ENCODE results near the gene SHROOM2.

The SHROOM2 gene

DNA sequence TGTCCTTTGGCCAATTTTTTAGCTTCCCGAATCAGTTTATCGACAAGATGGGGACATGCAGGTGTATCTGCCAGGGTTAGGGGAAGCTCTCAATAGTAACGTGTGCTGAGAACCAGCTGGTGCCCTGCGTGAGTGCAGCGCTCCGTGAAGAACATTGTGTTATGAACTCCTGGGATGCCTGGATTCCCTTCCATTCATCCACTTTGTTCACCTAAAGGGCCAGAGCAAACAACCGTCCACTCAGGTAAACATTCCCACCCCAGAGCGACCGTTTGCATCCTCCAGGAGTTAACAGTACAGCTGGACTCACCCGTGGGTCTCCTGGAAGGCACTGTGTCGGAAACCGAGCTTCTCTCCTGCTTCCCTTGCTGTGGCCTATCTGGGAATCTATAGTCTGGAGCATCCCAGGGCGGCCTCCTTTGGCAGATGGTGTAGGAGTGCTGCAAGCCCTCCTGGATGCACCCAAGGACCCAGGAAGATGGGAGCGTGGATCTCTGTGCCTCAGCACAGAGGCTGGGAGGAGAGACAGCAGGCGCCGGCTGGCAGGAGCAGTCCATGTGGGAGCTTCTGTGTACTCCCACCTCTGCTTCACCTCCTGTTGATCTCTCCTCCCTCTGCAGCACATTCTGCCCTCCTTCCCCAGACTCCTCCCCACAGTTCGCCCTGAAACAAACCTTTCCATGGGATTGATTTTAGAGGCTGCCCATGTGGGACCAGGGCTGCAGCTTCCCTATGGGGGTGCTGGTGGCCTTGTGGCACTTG lies 62.7 kb downstream of the SHROOM2 start:
- no peaks in the 10 kb centered on the region for H3K4me1 ChIP-seq (ENCODE audit: control insufficient read depth, insufficient read depth, low read length)
- H3K27ac ChIP-seq (ENCODE audit: extremely low read depth, low read depth, low read length): no peak overlapping the region
- H3K36me3 ChIP-seq (ENCODE audit: control insufficient read depth in 2 of 2, insufficient read depth in 1 of 2, low read length in 2 of 2): no peaks in the 10 kb centered on the region
- POLR2A ChIA-PET: no interaction called here
- no peak for TF ChIP-seq ZFP3 (tag by site-specific recombination; IDR thresholded peaks at IDR 0.05; ENCODE audit: low read depth)
- CTCF ChIA-PET: no interaction called here
- H3K4me3 ChIP-seq (ENCODE audit: low read depth, low read length): no peak overlapping the region
- H3K9me3 ChIP-seq (ENCODE audit: control insufficient read depth, insufficient read depth, low read depth, low read length): no peaks in the 10 kb centered on the region

DNA sequence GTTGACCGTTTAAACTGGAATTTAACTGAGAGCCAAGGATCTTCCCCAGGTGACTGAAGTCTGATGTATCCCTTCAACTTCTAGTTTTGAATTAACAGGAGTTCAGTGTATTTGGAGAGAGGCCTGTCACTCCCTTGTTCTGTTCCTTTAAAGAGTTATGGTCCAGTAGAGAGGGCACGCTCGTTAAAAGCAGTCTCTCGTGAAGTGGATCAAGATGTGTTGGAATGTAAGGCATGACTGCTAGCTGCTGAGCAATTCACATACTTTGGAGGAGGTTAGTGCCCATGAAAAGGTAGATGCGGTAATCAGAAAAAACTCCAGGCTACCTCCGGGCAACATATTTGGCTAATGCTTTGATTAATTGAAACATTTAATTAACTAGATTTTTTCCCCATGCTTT lies 65.7 kb downstream of the SHROOM2 start:
- no peak overlapping the region for H3K27ac ChIP-seq (ENCODE audit: extremely low read depth, low read depth, low read length)
- H3K4me1 ChIP-seq (ENCODE audit: control insufficient read depth, insufficient read depth, low read length): no peaks in the 10 kb centered on the region
- TF ChIP-seq, protein P1, sequence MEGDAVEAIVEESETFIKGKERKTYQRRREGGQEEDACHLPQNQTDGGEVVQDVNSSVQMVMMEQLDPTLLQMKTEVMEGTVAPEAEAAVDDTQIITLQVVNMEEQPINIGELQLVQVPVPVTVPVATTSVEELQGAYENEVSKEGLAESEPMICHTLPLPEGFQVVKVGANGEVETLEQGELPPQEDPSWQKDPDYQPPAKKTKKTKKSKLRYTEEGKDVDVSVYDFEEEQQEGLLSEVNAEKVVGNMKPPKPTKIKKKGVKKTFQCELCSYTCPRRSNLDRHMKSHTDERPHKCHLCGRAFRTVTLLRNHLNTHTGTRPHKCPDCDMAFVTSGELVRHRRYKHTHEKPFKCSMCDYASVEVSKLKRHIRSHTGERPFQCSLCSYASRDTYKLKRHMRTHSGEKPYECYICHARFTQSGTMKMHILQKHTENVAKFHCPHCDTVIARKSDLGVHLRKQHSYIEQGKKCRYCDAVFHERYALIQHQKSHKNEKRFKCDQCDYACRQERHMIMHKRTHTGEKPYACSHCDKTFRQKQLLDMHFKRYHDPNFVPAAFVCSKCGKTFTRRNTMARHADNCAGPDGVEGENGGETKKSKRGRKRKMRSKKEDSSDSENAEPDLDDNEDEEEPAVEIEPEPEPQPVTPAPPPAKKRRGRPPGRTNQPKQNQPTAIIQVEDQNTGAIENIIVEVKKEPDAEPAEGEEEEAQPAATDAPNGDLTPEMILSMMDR (tag by site-specific recombination; IDR thresholded peaks at IDR 0.05): no peak
- TF ChIP-seq ZNF155 (tag by site-specific recombination; IDR thresholded peaks at IDR 0.05): no peak
- TF ChIP-seq ZBTB10 (tag by site-specific recombination; IDR thresholded peaks at IDR 0.05): no peak
- no peak for TF ChIP-seq ZNF664 (tag by site-specific recombination; IDR thresholded peaks at IDR 0.05)
- no peak for TF ChIP-seq ZNF121 (tag by site-specific recombination; IDR thresholded peaks at IDR 0.05)
- no peak for TF ChIP-seq ZNF404 (tag by site-specific recombination; IDR thresholded peaks at IDR 0.05)
- TF ChIP-seq BCL11A (tag by site-specific recombination; IDR thresholded peaks at IDR 0.05; ENCODE audit: low read depth): no peak
- no peak overlapping the region for H3K4me3 ChIP-seq (ENCODE audit: low read depth, low read length)
- ChIA-PET POLR2A (no interaction called here), CTCF (no interaction called here)
- no peaks in the 10 kb centered on the region for H3K36me3 ChIP-seq (ENCODE audit: control insufficient read depth in 2 of 2, insufficient read depth in 1 of 2, low read length in 2 of 2)
- no peaks in the 10 kb centered on the region for H3K9me3 ChIP-seq (ENCODE audit: control insufficient read depth, insufficient read depth, low read depth, low read length)

DNA sequence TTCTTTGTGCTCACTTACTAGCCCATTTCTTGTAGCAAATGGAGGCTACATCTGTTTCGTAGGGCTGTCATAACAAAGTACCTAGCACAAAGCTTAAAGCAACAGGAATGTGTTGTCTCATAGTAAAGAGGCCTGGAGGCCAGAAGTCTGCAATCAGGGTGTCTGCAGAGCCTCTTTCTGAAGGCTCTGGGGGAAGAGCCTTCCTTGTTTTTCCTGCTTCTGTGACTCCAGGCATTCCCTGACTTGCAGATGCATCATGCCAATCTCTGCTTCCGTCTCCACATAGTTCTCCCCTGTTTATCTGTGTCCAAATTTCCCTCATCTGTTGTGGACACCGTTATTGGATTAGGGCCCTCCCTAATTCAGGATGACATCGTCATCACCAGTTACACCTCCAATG lies 67.1 kb downstream of the SHROOM2 start:
- Histone ChIP-seq H3K4me1 (ENCODE audit: control insufficient read depth, insufficient read depth, low read length) (no peaks in the 10 kb centered on the region), H3K9me3 (ENCODE audit: control insufficient read depth, insufficient read depth, low read depth, low read length) (no peaks in the 10 kb centered on the region), H3K4me3 (ENCODE audit: low read depth, low read length) (no peak overlapping the region), H3K36me3 (ENCODE audit: control insufficient read depth in 2 of 2, insufficient read depth in 1 of 2, low read length in 2 of 2) (no peaks in the 10 kb centered on the region), H3K27ac (ENCODE audit: extremely low read depth, low read depth, low read length) (no peak overlapping the region)
- TF ChIP-seq, protein P2, sequence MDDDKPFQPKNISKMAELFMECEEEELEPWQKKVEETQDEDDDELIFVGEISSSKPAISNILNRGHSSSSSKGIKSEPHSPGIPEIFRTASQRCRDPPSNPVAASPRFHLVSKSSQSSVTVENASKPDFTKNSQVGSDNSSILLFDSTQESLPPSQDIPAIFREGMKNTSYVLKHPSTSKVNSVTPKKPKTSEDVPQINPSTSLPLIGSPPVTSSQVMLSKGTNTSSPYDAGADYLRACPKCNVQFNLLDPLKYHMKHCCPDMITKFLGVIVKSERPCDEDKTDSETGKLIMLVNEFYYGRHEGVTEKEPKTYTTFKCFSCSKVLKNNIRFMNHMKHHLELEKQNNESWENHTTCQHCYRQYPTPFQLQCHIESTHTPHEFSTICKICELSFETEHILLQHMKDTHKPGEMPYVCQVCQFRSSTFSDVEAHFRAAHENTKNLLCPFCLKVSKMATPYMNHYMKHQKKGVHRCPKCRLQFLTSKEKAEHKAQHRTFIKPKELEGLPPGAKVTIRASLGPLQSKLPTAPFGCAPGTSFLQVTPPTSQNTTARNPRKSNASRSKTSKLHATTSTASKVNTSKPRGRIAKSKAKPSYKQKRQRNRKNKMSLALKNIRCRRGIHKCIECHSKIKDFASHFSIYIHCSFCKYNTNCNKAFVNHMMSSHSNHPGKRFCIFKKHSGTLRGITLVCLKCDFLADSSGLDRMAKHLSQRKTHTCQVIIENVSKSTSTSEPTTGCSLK (tag by site-specific recombination; IDR thresholded peaks at IDR 0.05): no peak
- TF ChIP-seq GLIS2 (tag by site-specific recombination; IDR thresholded peaks at IDR 0.05) (no peak), ZNF561 (tag by site-specific recombination; IDR thresholded peaks at IDR 0.05; ENCODE audit: borderline replicate concordance) (no peak), ZNF626 (tag by site-specific recombination; IDR thresholded peaks at IDR 0.05) (no peak), ZNF155 (tag by site-specific recombination; IDR thresholded peaks at IDR 0.05) (no peak), ZNF585B (tag by site-specific recombination; IDR thresholded peaks at IDR 0.05) (no peak), ZNF501 (tag by site-specific recombination; IDR thresholded peaks at IDR 0.05) (no peak), ZNF341 (tag by site-specific recombination; IDR thresholded peaks at IDR 0.05; ENCODE audit: low read depth) (no peak), AEBP2 (tag by site-specific recombination; IDR thresholded peaks at IDR 0.05; ENCODE audit: borderline replicate concordance) (no peak), KLF1 (tag by site-specific recombination; IDR thresholded peaks at IDR 0.05) (no peak), ZNF792 (tag by site-specific recombination; IDR thresholded peaks at IDR 0.05) (no peak)
- ChIA-PET POLR2A (no interaction called here), CTCF (interaction anchor here (0.6 kb wide), 1 partner anchor 10 kb away, joined by 5 read pairs; no protein-coding TSS in a partner anchor)

All from HEK293 (cell line).